ENCODE measurements around the gene VAT1L.
"Not testable (repeated sequence)": the region's sequence is repeated elsewhere in the genome, so short reads cannot be mapped to it uniquely, and the experiment has no call there.

The VAT1L gene

GRCh38 chr16:77918809-77919707 lies 130.7 kb downstream of the VAT1L start:
- DNase-seq = peak; percentile 51

- no peak for DNase-seq
Observed at GRCh38 chr16:77919761-77920415, 131.5 kb downstream of the VAT1L start.

GRCh38 chr16:77920984-77921383 lies 132.6 kb downstream of the VAT1L start:
- no peak for DNase-seq

- DNase-seq = no peak
Observed at GRCh38 chr16:77922228-77922754, 133.9 kb downstream of the VAT1L start.

- no peak for DNase-seq
Observed at GRCh38 chr16:77925531-77925930, 137.2 kb downstream of the VAT1L start.

- DNase-seq = peak; percentile 15
Observed at GRCh38 chr16:77928096-77928495, 139.7 kb downstream of the VAT1L start.

GRCh38 chr16:77929004-77929403 lies 140.6 kb downstream of the VAT1L start:
- no peak for DNase-seq

GRCh38 chr16:77931058-77931457 lies 142.7 kb downstream of the VAT1L start:
- no peak for DNase-seq

GRCh38 chr16:77937473-77938149 lies 149.2 kb downstream of the VAT1L start:
- DNase-seq = no peak

- DNase-seq = no peak
Observed at GRCh38 chr16:77938913-77939312, 150.5 kb downstream of the VAT1L start.

GRCh38 chr16:77939968-77940367 lies 151.6 kb downstream of the VAT1L start:
- no peak for DNase-seq

GRCh38 chr16:77943801-77944200 lies 155.4 kb downstream of the VAT1L start:
- DNase-seq = peak; percentile 95

GRCh38 chr16:77944631-77945030 lies 156.3 kb downstream of the VAT1L start:
- DNase-seq = peak; percentile 32

GRCh38 chr16:77945126-77945525 lies 156.8 kb downstream of the VAT1L start:
- DNase-seq = no peak

GRCh38 chr16:77946823-77947222 lies 158.5 kb downstream of the VAT1L start:
- DNase-seq = no peak

- DNase-seq = not testable (repeated sequence)
Observed at GRCh38 chr16:77947590-77947989, 159.2 kb downstream of the VAT1L start.

- DNase-seq = no peak
Observed at GRCh38 chr16:77948835-77949234, 160.5 kb downstream of the VAT1L start.

- DNase-seq = no peak
Observed at GRCh38 chr16:77949445-77949844, 161.1 kb downstream of the VAT1L start.

- DNase-seq = peak; percentile 65
Observed at GRCh38 chr16:77951788-77952187, 163.4 kb downstream of the VAT1L start.

- DNase-seq = peak; percentile 28
Observed at GRCh38 chr16:77955127-77955526, 166.8 kb downstream of the VAT1L start.

GRCh38 chr16:77956231-77956630 lies 167.9 kb downstream of the VAT1L start:
- DNase-seq = no peak

- no peak for DNase-seq
Observed at GRCh38 chr16:77960766-77961165, 172.4 kb downstream of the VAT1L start.

GRCh38 chr16:77961814-77962213 lies 173.4 kb downstream of the VAT1L start:
- DNase-seq = no peak

Measured in COR-L47 (cell line).